Sigmoid colon (tissue), 7 donors: ENCODE measurements around the gene SLC17A1. TPM values are rescaled to one million over a fixed set of nuclear protein-coding genes. Genes with fewer than 3 reads are reported as not detected.

Experiments
- DNase-seq: peaks from one replicate; pipeline ENCODE4 v3.0.0-alpha.2; 2019
- H3K27ac ChIP-seq, 4 donors: fragments of 200-600 bp; sonication (generic); one replicate each; pipeline ENCODE4 v1.5.1; 2016 to 2019; ENCODE audit warnings: mild to moderate bottlenecking in 1 of 4
- H3K27me3 ChIP-seq, 3 donors: fragments of 200-600 bp; sonication (generic); one replicate each; pipeline ENCODE4 v1.5.1; 2019; ENCODE audit warnings: mild to moderate bottlenecking in 1 of 3
- H3K36me3 ChIP-seq, 4 donors: fragments of 200-600 bp; sonication (generic); one replicate each; pipeline ENCODE4 v1.5.1; 2016 to 2019
- H3K4me1 ChIP-seq, 4 donors: fragments of 200-600 bp; sonication (generic); one replicate each; pipeline ENCODE4 v1.5.1; 2017 to 2019
- H3K4me3 ChIP-seq, 4 donors: fragments of 200-600 bp; sonication (generic); one replicate each; pipeline ENCODE4 v1.5.1; 2017 to 2019; ENCODE audit warnings: mild to moderate bottlenecking in 2 of 4, moderate library complexity in 1 of 4
- H3K9me3 ChIP-seq, 4 donors: fragments of 200-600 bp in 3 of 4; sonication (generic) in 3 of 4; one replicate each; pipeline versions ENCODE4 v1.5.1 to v1.6.1; 2013 to 2019
- EP300 ChIP-seq, 4 donors: sonication (generic); formaldehyde crosslinking; IDR thresholded peaks; one replicate each; pipeline ENCODE4 v1.6.1; 2017; ENCODE audit warnings: antibody characterized with exemption in 4 of 4
- POLR2A ChIP-seq, 2 donors: fragments of 450-650 bp; IDR thresholded peaks; one replicate each; pipeline ENCODE4 v1.6.1; 2016; ENCODE audit warnings: antibody characterized with exemption in 2 of 2, mild to moderate bottlenecking in 2 of 2, moderate library complexity in 2 of 2
- POLR2AphosphoS5 ChIP-seq, 4 donors: sonication (generic); formaldehyde crosslinking; IDR thresholded peaks; one replicate each; pipeline ENCODE4 v1.6.1; 2017; ENCODE audit warnings: antibody characterized with exemption in 4 of 4
- WGBS, 2 donors: extraction: QIAGEN DNeasy Blood & Tissue Kit; methylation state at CpG; one replicate each; pipeline ENCODE4 v1.1.7; 2013; 5-methylcytosine and 5-hydroxymethylcytosine counted together
- intact Hi-C: fragments of 100-400 bp; cut with DNase I; formaldehyde crosslinking; loops from one replicate; pipeline ENCODE4 v1.15.1; 2023
- polyA plus RNA-seq, 3 donors: library from polyadenylated mRNA; stranded (reverse); fragments of 200-250 nt; gene quantifications; one replicate each; pipeline ENCODE4 v1.2.3, GENCODE V29; 2013
- total RNA-seq, 4 donors: library from RNA; depleted of rRNA; stranded (reverse); fragments of >200 nt; gene quantifications; one replicate each; pipeline ENCODE4 v1.1.0, GENCODE V29; 2016
- TF ChIP-seq, protein P1 (sequence below), 4 experiments: fragments of 450-650 bp in 3 of 4; fragments of 200-600 bp in 1 of 4; IDR thresholded peaks; one replicate each; pipeline ENCODE4 v1.5.1; 2016 to 2019; ENCODE audit warnings: antibody characterized with exemption in 4 of 4, mild to moderate bottlenecking in 3 of 4, moderate library complexity in 2 of 4
- donor health status: healthy with polysubstance abuse.
- donor health status: Bipolar disorder and iron deficiency.
- donor health status: healthy.

SLC17A1 gene
- total and polyA plus RNA-seq, 7 donors: 0.04 TPM; not detected in 6

DNA sequence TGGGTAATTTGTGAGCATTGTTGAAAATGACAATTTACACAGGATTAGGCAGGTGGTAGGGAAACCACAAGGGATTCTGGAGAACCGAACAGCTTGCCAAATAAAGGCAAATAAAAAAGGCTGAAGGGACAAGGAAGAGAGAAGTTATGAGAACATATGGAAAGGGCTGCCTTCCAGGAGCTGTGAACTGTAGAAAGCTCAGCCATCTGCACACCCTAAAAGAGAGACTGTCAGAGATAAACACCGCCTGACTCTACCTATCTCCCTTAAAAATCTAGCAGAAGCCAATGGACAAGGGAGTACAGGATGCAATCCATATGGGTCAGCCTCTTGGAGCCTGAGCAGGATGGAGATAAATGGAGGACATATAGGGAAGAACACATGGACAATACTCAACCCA, 12.7 kb upstream of the SLC17A1 start:
- 67 to 74% methylated on average over 2 of the region's 2 CpGs for WGBS, 2 donors
- intact Hi-C loops: no loop called here
- H3K27me3 ChIP-seq: no peaks in the 10 kb centered on the region
- no peak overlapping the region for H3K4me3 ChIP-seq
- no peak for DNase-seq
- no peak overlapping the region for H3K27ac ChIP-seq
- H3K36me3 ChIP-seq: no peaks in the 10 kb centered on the region
- no peaks in the 10 kb centered on the region for H3K9me3 ChIP-seq
- H3K4me1 ChIP-seq: no peaks in the 10 kb centered on the region
- TF ChIP-seq EP300 (IDR thresholded peaks at IDR 0.05) (no peak), POLR2A (IDR thresholded peaks at IDR 0.05) (no peak), POLR2AphosphoS5 (IDR thresholded peaks at IDR 0.05) (no peak)
- TF ChIP-seq, protein P1, sequence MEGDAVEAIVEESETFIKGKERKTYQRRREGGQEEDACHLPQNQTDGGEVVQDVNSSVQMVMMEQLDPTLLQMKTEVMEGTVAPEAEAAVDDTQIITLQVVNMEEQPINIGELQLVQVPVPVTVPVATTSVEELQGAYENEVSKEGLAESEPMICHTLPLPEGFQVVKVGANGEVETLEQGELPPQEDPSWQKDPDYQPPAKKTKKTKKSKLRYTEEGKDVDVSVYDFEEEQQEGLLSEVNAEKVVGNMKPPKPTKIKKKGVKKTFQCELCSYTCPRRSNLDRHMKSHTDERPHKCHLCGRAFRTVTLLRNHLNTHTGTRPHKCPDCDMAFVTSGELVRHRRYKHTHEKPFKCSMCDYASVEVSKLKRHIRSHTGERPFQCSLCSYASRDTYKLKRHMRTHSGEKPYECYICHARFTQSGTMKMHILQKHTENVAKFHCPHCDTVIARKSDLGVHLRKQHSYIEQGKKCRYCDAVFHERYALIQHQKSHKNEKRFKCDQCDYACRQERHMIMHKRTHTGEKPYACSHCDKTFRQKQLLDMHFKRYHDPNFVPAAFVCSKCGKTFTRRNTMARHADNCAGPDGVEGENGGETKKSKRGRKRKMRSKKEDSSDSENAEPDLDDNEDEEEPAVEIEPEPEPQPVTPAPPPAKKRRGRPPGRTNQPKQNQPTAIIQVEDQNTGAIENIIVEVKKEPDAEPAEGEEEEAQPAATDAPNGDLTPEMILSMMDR (IDR thresholded peaks at IDR 0.05): no peak

- Histone ChIP-seq H3K9me3 (no peaks in the 10 kb centered on the region), H3K4me3 (no peak overlapping the region), H3K4me1 (no peaks in the 10 kb centered on the region), H3K27ac (no peak overlapping the region), H3K36me3 (no peaks in the 10 kb centered on the region), H3K27me3 (peaks cover 0 to 2% (median 0%) of the 10 kb centered on the region in 3 donors)
- TF ChIP-seq POLR2A (IDR thresholded peaks at IDR 0.05) (no peak), POLR2AphosphoS5 (IDR thresholded peaks at IDR 0.05) (no peak), EP300 (IDR thresholded peaks at IDR 0.05) (no peak)
- TF ChIP-seq, protein P1 (IDR thresholded peaks at IDR 0.05): no peak
- DNase-seq: no peak
- intact Hi-C loops: no loop called here
- 80 to 94% methylated on average over 1 of the region's 1 CpG for WGBS, 2 donors
These were observed 10.7 kb upstream of the SLC17A1 start for GRCh38 chr6:25842526-25842925.

DNA sequence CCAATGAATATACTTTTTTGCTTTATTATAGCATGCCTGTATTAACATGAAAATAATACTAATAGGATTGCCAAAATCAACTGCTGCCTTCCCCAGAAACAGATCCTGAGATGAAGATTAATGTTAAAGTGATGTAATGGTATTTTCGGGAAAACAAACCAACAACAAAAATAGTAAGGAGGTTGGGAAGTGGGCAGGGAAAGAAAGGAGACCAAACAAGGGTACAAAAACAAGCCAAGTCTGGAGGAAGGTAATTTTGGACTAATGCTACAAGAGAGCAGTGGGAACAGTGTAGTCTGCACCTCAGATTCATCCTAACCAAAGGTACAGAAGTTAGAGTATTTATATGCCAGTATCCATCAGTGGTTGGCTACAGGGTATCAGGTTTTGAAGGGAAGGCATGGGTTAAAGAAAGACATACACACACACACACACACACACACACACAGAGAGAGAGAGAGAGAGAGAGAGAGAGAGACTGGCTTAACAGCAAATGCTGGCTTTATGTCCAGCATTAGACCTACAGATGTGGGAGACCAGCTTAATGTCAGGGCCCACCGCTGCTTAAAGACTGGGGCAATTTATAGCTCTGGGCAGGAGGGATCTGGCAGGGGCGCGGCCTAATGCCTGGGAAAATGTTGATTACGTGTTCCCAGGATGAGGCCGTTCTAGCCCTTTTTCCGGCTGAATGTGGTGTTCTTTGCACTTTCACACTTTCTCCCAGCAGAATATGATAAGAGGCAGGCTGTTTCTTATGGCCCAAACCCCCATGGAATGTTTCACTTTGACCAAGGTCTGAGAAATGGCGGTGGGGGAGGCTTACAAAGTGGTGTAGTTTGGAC, 3.8 kb upstream of the SLC17A1 start:
- 69 to 74% methylated on average over 8 of the region's 8 CpGs for WGBS, 2 donors
- Histone ChIP-seq H3K27me3 (peaks cover 0 to 12% (median 0%) of the 10 kb centered on the region in 3 donors), H3K9me3 (no peaks in the 10 kb centered on the region), H3K36me3 (no peaks in the 10 kb centered on the region), H3K4me3 (no peak overlapping the region), H3K27ac (no peak overlapping the region), H3K4me1 (no peaks in the 10 kb centered on the region)
- intact Hi-C loops: no loop called here
- DNase-seq: no peak
- TF ChIP-seq POLR2A (IDR thresholded peaks at IDR 0.05): no peak
- TF ChIP-seq, protein P1 (IDR thresholded peaks at IDR 0.05): no peak
- no peak for TF ChIP-seq POLR2AphosphoS5 (IDR thresholded peaks at IDR 0.05)
- no peak for TF ChIP-seq EP300 (IDR thresholded peaks at IDR 0.05)

- no peak for DNase-seq
- H3K36me3 ChIP-seq: no peaks in the 10 kb centered on the region
- TF ChIP-seq POLR2A (IDR thresholded peaks at IDR 0.05): no peak
- TF ChIP-seq, protein P1 (IDR thresholded peaks at IDR 0.05): no peak
- TF ChIP-seq POLR2AphosphoS5 (IDR thresholded peaks at IDR 0.05): no peak
- no peak for TF ChIP-seq EP300 (IDR thresholded peaks at IDR 0.05)
- H3K27ac ChIP-seq: no peak overlapping the region
- H3K4me3 ChIP-seq: no peak overlapping the region
- no peaks in the 10 kb centered on the region for H3K4me1 ChIP-seq
- intact Hi-C loops: no loop called here
- H3K27me3 ChIP-seq: peaks cover 0 to 12% (median 0%) of the 10 kb centered on the region in 3 donors
- no peaks in the 10 kb centered on the region for H3K9me3 ChIP-seq
- 55 to 77% methylated on average over 1 of the region's 1 CpG for WGBS, 2 donors
These were observed 3.1 kb upstream of the SLC17A1 start for GRCh38 chr6:25834950-25835349.
